ENCODE results near the gene SOX15.

SOX15 gene

DNA sequence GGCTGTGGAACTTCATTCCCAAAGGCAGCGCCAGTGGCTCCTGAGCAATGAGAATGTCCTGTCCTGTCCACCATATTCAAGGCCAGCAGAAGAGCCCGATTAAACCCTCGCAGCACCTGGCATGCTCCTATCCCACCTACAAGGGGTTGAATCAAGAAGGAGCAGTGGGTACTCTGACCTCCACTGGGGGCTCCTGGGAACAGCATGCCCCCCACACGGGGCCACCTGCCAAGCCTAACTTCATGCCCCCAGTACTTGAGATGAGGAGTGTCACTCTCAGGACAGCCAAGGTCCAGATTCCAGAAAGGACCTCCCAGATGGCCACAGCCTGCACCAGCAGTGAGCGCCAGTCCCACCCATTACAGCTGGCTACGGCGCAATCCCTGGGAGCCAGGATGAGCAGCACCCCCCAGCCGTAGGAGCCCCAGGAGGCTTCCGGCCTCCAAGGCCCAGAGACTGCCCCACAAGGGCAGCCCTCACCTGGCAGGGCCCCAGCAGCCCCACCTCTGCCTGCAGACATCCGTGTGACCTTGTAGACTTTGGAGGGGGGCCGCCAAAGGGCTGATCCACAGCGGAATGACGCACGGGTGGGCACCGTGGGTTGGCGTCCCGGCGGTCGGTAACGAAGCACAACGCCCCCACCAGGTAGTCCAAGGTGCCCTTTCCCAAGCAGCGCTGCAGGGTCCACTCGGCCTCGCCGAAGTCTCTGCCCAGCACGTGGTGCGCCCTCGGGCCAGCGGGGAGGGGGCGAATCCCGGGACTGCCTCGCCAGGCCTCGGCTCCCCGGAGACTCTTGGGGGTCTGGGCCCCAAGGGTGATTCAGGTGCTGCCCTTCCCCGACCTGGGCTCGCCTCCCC lies 7.3 kb downstream of the SOX15 start:
- H3K27ac ChIP-seq = peak overlapping the region; percentile 99
- TF ChIP-seq ZFX (IDR thresholded peaks at IDR 0.05; ENCODE audit: borderline replicate concordance) (no peak), CTCF (IDR thresholded peaks at IDR 0.05) (0 out of 2 replicates have a peak, but pooled peaks have one; percentile 7)

GRCh38 chr17:7580604-7581575 lies 9.0 kb downstream of the SOX15 start:
- peak overlapping the region; percentile 99 for H3K27ac ChIP-seq
- TF ChIP-seq ZFX (IDR thresholded peaks at IDR 0.05; ENCODE audit: borderline replicate concordance) (no peak), CTCF (IDR thresholded peaks at IDR 0.05) (no peak)

GRCh38 chr17:7579834-7580603 lies 9.9 kb downstream of the SOX15 start:
- H3K27ac ChIP-seq = peak overlapping the region; percentile 99
- TF ChIP-seq ZFX (IDR thresholded peaks at IDR 0.05; ENCODE audit: borderline replicate concordance) (no peak), CTCF (IDR thresholded peaks at IDR 0.05) (no peak)

GRCh38 chr17:7579001-7579833 lies 10.7 kb downstream of the SOX15 start, which contains the start of gene CD68:
TSS of gene CD68 (plus strand) at chr17:7579638. CDS start at chr17:7579678, 40 bp downstream.
- peak within 1 kb of the TSS; percentile 99 for H3K27ac ChIP-seq
- TF ChIP-seq ZFX (IDR thresholded peaks at IDR 0.05; ENCODE audit: borderline replicate concordance) (no peak), CTCF (IDR thresholded peaks at IDR 0.05) (no peak)

GRCh38 chr17:7577327-7578199 lies 12.3 kb downstream of the SOX15 start:
- H3K27ac ChIP-seq = peak overlapping the region; percentile 99

More at GRCh38 chr17:7577327-7578199, 12.3 kb downstream of the SOX15 start:
- TF ChIP-seq CTCF (IDR thresholded peaks at IDR 0.05) (no peak), ZFX (IDR thresholded peaks at IDR 0.05; ENCODE audit: borderline replicate concordance) (no peak)

Data from 22Rv1 (cell line).